ENCODE data around the gene RELN.
"Not testable (repeated sequence)": the region's sequence is repeated elsewhere in the genome, so short reads cannot be mapped to it uniquely, and the experiment has no call there.

RELN gene

GRCh38 chr7:103499976-103500375 is 489.5 kb downstream of the RELN start:
- no peak for DNase-seq (ENCODE audit: low read depth, low spot score)

- no peak for DNase-seq (ENCODE audit: low read depth, low spot score)
Measured at GRCh38 chr7:103487419-103487818, 502.0 kb downstream of the RELN start.

- DNase-seq (ENCODE audit: low read depth, low spot score), result not testable (repeated sequence)
Measured at GRCh38 chr7:103486873-103487272, 502.6 kb downstream of the RELN start.

GRCh38 chr7:103480771-103481170 is 508.7 kb downstream of the RELN start:
- DNase-seq (ENCODE audit: low read depth, low spot score), result no peak

- DNase-seq (ENCODE audit: low read depth, low spot score), result no peak
Measured at GRCh38 chr7:103474956-103475355, 514.5 kb downstream of the RELN start.

- DNase-seq (ENCODE audit: low read depth, low spot score), result no peak
Measured at GRCh38 chr7:103469095-103469948, 520.1 kb downstream of the RELN start.

GRCh38 chr7:103466814-103467213 is 522.6 kb downstream of the RELN start:
- DNase-seq (ENCODE audit: low read depth, low spot score), result no peak

- DNase-seq (ENCODE audit: low read depth, low spot score), result no peak
Measured at GRCh38 chr7:103462358-103462757, 527.1 kb downstream of the RELN start.

- no peak for DNase-seq (ENCODE audit: low read depth, low spot score)
Measured at GRCh38 chr7:103447073-103447960, 542.1 kb downstream of the RELN start.

- no peak for DNase-seq (ENCODE audit: low read depth, low spot score)
Measured at GRCh38 chr7:103446049-103446520, 543.4 kb downstream of the RELN start, which contains the start of gene SLC26A5. SLC26A5 (minus strand) TSS chr7:103446207; CDS start chr7:103421514, 24,693 bp downstream.

GRCh38 chr7:103445228-103446048 is 544.0 kb downstream of the RELN start:
- DNase-seq (ENCODE audit: low read depth, low spot score), result no peak

GRCh38 chr7:103439661-103440060 is 549.8 kb downstream of the RELN start:
- DNase-seq (ENCODE audit: low read depth, low spot score), result no peak

- DNase-seq (ENCODE audit: low read depth, low spot score), result no peak
Measured at GRCh38 chr7:103437623-103438022, 551.8 kb downstream of the RELN start.

- DNase-seq (ENCODE audit: low read depth, low spot score), result no peak
Measured at GRCh38 chr7:103432712-103433111, 556.7 kb downstream of the RELN start.

- no peak for DNase-seq (ENCODE audit: low read depth, low spot score)
Measured at GRCh38 chr7:103425177-103425576, 564.3 kb downstream of the RELN start.

- DNase-seq (ENCODE audit: low read depth, low spot score), result no peak
Measured at GRCh38 chr7:103423467-103424179, 565.8 kb downstream of the RELN start.
